Medulla oblongata (tissue), 1 donor: ENCODE measurements around the gene MYH9.

Experiments used
- DNase-seq: peaks from one replicate; pipeline ENCODE4 v3.0.0-alpha.2; 2015; ENCODE audit errors: extremely low spot score

The MYH9 gene

DNA sequence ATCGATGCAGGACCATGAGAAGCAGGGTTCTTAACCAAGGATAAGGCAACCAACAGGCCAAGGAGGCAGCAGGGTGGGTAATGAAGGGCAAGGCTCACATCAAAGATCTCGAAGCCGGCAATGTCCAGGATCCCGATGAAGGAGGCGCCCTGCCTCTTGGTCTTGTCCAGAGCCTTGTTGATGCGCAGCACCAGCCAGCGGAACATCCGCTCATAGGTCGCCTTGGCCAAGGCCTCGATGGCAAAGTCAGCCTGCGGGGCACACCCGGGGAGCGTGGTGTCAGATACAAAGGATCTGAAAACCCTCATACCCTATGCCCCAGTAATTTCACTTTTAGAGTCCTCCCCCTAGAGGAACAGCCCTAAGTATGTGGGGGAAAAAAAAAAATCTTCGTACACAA, 71.3 kb downstream of the MYH9 start:
- no peak for DNase-seq

DNA sequence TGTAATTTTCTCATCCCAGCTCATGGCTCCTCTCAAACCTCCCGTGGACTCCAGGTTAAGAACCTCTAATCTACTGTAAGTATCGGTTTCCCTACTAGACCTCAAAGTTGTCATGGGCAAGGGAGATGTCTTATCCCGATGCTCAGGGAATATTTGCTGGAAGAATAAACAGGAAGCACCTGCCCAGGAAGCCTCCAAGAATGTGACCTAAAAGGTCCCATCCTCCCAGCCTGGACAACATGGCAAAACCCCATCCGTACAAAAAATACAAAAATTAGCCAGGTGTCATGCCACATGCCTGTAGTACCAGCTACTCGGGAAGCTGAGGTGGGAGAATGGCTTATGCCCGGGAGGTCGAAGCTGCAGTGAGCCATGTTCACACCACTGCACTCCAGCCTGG, 72.4 kb downstream of the MYH9 start:
- DNase-seq: no peak

- DNase-seq: no peak
Measured at GRCh38 chr22:36311386-36312085, 76.2 kb downstream of the MYH9 start.

- DNase-seq: no peak
Measured at GRCh38 chr22:36308880-36309279, 78.9 kb downstream of the MYH9 start.

- DNase-seq: no peak
Measured at GRCh38 chr22:36306227-36306626, 81.5 kb downstream of the MYH9 start.

DNA sequence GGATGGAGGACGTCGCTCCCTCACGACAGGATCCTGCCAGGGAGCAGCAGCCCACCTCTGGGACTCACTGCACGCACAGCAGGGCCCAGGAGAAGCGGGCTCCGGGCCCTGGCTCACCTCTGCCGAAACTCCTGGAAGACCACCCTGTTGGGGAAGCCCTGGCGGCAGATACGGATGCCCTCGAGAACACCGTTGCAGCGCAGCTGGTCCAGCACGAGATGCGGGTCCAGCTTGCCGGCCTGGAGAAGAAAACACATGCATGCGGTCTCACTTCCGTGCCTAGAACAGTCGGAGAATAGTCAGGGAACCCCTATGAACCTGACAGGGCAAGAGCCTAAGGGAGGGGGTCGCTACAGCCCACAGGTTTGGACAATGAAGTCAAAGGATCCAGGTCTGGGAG, 82.0 kb downstream of the MYH9 start:
- no peak for DNase-seq

- no peak for DNase-seq
Measured at GRCh38 chr22:36304429-36304828, 83.3 kb downstream of the MYH9 start.

DNA sequence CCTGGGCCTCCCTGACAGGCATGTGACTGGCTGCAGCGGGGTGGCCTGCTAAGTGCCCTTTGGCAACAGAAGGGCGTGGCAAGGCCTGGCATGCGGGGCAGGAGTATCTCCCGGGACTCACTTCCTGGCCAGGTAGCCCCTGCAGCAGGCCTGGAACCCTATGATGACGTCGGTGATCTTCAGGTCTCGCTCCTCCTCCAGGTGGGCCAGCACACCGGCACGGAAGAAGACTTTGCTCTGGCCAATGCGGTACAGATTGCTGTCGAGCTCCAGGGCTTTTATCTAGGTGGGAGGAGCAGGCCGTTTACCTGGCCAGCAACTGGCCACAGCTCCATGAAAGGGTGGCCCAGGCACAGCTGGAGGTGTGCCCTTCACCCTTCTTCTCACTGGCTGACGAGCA, 83.9 kb downstream of the MYH9 start:
- DNase-seq: no peak

DNA sequence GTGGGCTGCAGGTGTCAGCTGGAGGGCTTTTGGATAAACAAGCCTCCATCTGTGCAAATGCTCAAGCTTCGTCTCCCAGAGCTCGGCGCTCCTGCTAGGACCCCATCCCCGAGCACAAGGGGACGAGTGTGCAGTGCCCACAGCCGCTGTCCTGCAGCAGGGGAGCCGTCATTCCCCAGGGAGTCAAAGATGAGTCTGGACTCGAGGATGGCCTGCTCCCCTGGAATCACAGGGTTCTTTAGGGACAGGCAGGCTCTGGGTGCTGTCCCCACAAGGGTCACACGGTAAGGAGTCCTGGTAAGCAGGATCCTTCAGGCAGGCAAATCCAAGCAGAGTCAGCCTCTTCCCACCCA, 84.7 kb downstream of the MYH9 start:
- DNase-seq: no peak

- no peak for DNase-seq
Measured at GRCh38 chr22:36302439-36303114, 85.2 kb downstream of the MYH9 start.

DNA sequence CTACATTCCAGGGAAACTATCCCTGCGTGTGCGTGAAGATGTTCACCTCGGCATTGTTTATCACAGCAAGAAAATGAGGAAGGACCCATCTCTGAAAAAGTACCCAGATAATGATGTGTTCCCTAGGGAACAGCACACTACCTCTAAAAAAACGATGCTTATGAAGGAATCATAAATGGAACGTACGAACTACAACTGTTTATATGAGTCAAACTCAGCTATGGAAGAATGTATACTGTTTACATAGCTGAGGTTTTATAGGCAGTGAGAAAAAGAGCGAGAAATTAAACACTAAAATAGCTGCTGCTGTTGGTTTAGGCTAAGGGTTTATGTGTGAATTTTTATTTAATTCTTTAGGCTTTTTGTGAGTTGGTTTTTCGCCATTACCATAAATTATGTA, 85.9 kb downstream of the MYH9 start:
- no peak for DNase-seq

DNA sequence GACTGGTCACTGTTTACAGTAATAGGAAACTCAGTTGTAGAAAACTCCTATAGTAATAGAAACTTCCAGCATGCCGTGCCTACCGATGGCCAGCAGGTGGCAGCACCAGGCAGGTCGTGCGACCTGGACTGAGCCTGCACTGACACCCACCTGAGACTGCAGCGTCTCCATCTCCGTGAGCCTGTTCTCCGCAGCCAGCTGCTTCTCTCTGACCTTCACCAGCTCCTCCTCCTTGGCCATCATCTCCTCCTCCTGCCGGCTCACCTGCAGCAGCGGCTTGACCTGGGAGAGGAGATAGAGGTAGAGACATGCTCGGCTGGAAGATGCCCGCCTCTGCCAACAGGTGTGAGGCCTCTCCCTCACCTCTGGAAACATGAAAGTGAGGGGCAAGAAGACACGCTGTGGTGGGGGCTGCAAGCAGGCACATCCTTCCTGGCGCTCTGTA, 86.4 kb downstream of the MYH9 start:
- peak; percentile 66 for DNase-seq

DNA sequence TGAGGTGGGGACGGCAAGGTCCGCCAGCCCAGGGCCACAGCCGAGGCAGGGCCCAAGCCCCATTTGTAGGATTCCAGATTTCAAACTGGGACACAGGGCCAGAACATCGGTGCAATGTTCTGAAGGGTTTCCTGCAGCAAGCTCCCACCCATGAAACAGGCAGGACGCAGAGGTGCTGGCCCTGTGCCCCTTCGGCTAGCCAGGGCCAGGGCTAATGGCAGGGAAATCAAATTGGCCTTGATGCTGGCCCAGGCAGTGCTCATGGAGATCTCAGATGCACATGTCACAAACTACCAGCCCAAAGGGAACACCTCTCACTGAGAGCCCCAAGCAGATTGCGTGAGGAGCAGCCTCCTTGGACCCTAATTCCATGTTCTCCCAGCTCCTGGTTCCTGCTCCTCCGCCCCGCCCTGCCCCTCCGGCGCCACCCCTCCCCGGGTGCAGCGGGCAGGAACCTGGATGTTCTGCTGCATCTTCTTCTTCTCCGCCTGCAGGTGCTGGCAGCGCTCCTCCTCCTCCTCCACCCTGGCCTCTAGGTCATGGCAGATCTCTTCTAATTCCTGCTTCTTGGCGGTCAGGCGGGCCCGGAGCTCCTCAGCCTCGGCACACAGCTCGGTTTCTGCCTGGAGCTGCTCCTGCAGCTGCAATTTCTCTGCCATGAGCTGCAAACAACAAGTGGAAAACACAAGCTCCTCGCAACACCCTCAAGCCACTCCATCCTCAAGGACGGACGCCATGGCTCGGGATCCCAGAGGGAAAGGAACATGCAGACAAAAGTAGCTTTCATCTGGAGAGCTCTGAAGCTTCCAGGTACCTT, 87.2 kb downstream of the MYH9 start:
- DNase-seq: no peak

- no peak for DNase-seq
Measured at GRCh38 chr22:36299911-36300310, 87.9 kb downstream of the MYH9 start.

DNA sequence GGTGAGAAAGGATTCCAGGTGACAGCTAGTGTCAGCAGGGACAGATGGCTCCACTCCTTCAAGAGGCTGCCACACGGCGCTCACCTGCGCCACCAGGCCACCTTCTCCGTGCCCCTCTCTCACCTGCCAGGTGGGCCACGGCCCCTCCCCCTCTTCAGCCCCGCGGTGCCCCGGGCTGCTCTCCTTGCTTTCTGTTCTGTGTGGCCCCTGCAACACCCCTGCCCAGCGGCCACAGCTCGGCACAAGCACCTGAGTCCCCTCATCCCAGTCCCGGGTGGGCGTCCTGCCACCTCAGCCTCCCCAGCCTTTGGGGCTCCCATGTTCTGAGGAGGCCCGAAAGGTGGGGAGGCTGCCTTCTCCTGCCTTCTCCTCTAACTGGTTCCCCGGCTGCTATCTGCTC, 88.5 kb downstream of the MYH9 start:
- DNase-seq: no peak

DNA sequence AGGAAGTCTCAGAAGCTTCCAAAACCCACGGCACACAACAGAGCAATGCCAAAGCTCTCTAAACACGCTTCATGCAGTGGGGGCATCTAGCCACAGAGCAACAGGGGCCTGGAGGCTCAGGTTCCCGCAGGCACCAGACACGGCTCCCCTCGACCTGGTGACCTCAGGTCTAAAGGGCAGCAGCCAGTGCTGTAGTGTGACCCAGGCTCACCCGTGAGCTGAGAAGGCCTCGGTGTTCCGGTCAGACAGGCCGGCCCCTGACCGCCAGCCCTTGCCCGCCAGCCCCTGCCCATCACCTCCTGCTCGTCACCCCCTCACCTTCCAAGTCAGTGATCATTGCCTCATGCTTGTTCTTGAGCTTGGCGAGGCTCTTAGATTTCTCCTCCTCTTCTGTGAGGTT, 89.2 kb downstream of the MYH9 start:
- DNase-seq: no peak

GRCh38 chr22:36298118-36298517, 89.6 kb downstream of the MYH9 start:
- no peak for DNase-seq

- no peak for DNase-seq
Measured at GRCh38 chr22:36297568-36297967, 90.2 kb downstream of the MYH9 start.

DNA sequence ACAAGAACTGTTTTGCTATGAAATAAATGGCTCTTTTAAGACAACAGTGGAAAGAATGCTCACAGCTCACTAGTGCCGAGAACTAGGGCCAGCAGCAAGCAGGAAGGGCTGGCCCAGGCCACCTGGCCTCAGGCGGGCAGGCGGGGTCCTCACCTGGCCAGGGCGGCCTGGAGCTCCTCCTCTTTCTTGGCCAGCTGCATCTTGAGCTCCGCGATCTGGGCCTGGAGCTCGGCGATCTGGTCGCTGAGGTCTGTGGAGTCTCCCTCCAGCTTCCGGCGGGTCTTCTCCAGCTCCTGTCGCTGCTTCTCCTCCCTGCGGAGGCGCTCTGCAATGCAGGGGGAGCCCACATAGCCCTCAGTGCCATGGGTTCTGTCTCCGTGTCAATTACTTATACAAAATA, 91.1 kb downstream of the MYH9 start:
- DNase-seq: no peak

DNA sequence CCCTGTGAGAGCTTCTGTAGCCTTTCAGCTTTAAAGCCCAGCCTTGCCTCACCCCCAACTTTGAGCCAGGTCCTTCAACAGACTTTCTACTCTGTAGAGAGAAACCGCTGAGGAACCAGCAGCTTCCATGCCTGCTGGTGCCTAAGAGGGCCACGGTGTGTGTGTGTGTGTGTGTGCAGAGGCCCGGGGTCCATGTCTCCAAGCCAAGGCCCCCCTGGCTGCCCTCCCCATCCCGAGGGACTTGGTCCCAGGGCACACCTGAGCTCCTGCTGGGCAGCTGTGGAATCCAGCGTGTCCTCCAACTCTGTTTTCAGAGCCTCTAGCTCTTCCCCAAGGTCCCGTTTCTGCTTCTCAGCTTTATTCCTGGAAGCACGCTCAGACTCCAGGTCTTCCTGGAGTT, 92.5 kb downstream of the MYH9 start:
- DNase-seq: no peak

DNA sequence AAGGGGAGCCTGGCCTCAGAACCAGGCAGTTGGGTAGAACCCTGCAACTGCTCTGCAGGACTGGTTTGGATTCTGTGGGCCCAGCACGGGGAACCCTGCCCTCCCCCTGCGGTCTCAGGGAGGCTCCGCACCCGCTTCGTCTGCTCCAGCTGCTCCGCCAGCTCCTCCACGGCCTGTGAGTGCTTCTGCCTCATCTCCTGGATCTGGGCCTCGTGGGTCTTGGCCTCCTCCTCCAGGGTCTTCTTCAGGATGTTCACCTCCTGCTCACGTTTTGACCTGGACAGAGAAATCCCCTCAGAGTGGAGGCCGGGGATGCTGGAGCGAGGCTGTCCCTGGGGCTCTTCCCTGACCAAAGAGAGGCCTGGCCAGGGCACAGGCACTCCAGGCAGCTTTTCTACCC, 93.0 kb downstream of the MYH9 start:
- DNase-seq: no peak

DNA sequence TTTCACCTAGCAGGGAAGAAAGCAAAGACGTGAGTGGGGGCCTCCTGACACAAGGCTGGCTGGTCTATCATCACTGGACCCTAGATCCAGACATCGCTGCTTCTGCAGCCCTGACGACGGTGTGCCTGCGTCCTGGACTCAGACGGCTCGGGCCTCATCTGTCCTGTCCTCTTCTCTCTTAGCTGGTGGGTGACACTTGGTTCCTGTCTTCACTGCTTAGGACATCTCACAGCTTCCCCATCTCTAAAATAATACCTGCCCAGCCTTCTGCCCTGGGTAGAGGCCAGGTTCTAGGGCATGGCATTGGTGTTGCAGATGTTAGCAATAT, 93.5 kb downstream of the MYH9 start:
- no peak for DNase-seq
